AML-193 (cell line): Measurements from ENCODE around the gene AMDHD2.

Experiments
- DNase-seq, 2 experiments: peaks; one replicate each; lab custom pipeline; 2025; lab: John Stamatoyannopoulos, UW

The AMDHD2 gene

DNA sequence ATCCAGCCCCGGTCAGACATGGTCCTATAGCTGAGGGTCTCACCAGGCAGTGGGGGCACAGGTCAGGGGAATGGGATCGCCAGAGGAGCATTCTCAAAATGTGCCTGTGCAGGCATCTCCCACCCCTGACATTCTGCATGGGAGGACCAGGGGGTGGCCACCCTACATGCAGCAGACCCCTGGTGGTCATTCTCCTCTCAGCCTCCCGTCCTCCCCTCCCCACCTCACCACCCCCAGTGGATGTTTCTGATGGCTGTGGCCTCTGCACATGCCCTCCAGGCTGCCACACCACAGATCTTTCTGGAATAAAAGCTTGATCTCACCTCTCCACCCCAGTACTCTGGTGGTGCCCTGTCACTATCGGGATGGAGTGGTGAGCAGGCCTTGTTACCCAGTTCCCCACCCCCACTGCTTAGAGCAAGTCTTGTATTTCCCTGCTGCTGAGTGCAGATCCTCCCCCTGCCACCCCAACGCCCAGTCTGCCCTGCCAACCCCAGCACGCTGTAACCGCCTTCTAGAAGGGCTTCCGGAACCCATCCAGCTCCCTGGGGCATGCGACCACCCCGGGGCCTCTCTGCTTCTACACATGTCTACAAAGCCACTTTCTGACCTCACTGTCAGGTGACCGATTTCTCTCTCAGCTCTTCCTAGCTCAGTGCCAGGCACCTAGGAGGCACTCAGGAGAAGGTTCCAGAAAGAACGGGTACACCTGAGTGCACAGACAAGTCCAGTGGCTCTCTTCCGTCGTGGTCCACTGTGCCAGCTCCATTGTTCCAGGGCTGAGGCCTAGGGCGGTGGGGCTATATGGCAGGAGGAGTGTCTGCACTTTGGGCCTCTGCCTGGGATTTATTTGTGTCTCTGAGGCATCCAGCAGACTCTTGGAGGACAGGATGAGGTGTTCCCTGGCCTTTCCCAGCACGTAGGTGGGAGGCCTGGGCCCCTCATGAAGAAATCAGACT is 36.0 kb upstream of the AMDHD2 start:
- no peak for DNase-seq

GRCh38 chr16:2484898-2485508 is 35.2 kb upstream of the AMDHD2 start:
- no peak for DNase-seq

GRCh38 chr16:2485811-2486507 is 34.2 kb upstream of the AMDHD2 start:
- no peak for DNase-seq

DNA sequence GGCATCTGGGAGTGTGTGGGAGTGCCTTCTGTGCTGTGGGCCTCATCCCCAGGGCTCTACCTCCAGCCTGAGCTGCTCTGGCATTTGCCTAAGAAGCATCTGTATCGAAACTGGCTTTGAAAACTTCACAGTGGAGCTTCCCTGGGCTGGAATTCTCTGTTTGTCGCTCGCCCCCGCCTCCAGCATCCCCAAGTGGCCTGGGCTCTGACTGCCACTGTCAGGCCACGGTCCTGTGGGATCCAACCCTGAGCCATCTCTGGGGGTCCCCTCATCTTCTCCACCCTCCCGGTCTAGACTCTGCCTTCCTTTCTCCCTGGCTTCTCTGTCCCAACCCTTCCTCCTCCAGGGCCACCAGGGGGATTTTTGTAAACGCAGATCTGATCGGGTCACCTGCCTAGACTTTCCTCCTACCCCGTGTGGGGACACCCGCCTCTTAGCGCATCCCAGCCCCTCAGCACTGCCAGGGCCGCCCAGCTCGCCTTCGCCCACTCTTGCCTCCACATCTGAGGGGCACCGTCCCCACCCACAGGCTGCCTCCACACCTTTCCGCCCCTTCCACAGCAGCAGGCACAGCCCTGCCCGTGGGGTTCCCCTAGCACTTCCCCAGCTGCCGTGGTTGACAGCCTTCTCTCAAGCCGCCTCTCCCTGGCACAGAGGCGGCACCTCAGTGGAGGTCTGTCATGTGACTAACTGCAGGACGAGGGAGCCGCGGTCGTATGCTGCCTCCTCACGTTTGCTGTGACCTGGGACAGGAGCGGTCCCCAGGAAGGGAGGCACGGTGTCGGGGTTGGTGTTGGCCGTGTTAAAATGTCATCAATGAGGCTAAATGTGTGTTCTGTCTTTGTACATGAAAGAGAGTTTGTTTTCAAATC is 33.3 kb upstream of the AMDHD2 start:
- DNase-seq: peak; percentile 65 to 73

GRCh38 chr16:2487517-2487842 is 32.7 kb upstream of the AMDHD2 start:
- no peak for DNase-seq

DNA sequence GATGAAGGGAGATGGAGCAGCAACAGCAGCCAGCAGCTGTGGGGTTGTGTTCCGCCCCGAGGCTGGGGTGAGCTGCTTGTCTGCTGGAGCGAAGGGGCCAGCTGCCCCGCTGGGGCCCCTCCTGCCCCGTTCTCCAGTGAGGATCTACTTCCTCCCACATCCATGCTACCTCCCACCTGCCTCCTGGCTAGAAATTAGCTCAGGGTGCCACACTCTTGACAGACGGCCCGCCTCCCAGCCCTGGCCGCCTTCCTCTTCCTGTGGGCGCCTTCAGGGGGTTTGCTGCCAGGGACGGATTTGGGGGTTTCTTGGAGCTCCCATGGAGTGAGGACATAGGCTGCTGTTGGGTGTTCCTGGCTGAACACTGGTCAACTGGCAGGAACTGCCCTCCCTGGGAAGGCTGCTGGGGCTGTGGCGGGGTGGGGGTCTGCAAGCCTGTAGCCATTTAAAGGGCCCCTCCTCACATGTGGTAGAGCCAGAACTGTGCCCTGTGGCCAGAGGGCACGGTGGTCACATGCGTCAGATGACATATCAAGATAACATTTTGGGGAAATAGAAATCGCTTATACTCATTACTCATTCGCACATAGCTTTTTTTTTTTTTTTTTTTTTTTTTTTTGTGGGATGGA is 32.2 kb upstream of the AMDHD2 start:
- DNase-seq: peak; percentile 44 to 63

GRCh38 chr16:2489581-2489980 is 30.6 kb upstream of the AMDHD2 start:
- no peak for DNase-seq

- DNase-seq: no peak
Observed at GRCh38 chr16:2490190-2491105, 29.7 kb upstream of the AMDHD2 start.

GRCh38 chr16:2492292-2492691 is 27.9 kb upstream of the AMDHD2 start:
- no peak for DNase-seq

- no peak for DNase-seq
Observed at GRCh38 chr16:2493605-2494004, 26.6 kb upstream of the AMDHD2 start.

DNA sequence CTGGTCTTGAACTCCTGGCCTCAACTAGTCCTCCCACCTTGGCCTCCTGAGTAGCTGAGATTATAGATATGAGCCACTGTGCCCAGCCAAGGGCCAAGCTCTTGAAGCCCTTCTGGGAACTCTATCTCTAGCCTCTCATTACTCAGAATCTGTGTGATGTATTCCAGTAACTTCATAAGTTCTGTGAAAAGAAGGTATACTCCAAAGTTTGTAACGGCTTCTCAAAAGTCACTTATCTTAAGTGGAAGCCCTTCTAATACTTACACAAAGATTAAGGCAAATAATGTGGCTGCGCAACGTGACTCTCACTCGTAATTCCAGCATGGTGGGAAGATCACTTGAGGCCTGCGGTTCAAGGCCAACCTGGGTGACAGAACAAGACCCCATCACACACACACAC is 25.6 kb upstream of the AMDHD2 start:
- DNase-seq: no peak

GRCh38 chr16:2495041-2495440 is 25.1 kb upstream of the AMDHD2 start:
- DNase-seq: no peak

GRCh38 chr16:2496223-2497115 is 23.7 kb upstream of the AMDHD2 start:
- DNase-seq: no peak

- DNase-seq: no peak
Observed at GRCh38 chr16:2497116-2497630, 23.0 kb upstream of the AMDHD2 start.

GRCh38 chr16:2497695-2498484 is 22.3 kb upstream of the AMDHD2 start:
- no peak for DNase-seq

- no peak for DNase-seq
Observed at GRCh38 chr16:2498531-2499253, 21.5 kb upstream of the AMDHD2 start.

- no peak for DNase-seq
Observed at GRCh38 chr16:2499454-2499853, 20.7 kb upstream of the AMDHD2 start.
